ENCODE measurements around the gene SLC9A5. TPM values are rescaled to one million over a fixed set of nuclear protein-coding genes. Genes with fewer than 3 reads are reported as not detected.

The SLC9A5 gene
- polyA plus RNA-seq, 1 donor (not counting 4 experiments of a cell fraction or from before 2014, with no cell fraction given) = 0.51 TPM

- H3K9ac ChIP-seq (ENCODE audit: control insufficient read depth, extremely low read depth, insufficient read depth, low read length) = no peak overlapping the region
- no peak for DNase-seq (ENCODE audit: low read depth, low spot score)
- dilution Hi-C loops (cut with MboI; ENCODE audit: extremely low pct_ligation_motif_present, low sequenced_read_pairs) = no loop called here
Observed at GRCh38 chr16:67283039-67283825, 34.5 kb downstream of the SLC9A5 start.

GRCh38 chr16:67283826-67284555, 35.2 kb downstream of the SLC9A5 start:
- no peaks in the 10 kb centered on the region for H3K36me3 ChIP-seq (ENCODE audit: control insufficient read depth in 2 of 2, extremely low read depth in 1 of 2, insufficient read depth in 2 of 2, low read length in 2 of 2)
- H3K9ac ChIP-seq (ENCODE audit: control insufficient read depth, extremely low read depth, insufficient read depth, low read length) = no peak overlapping the region
- no peak for TF ChIP-seq EZH2 (IDR thresholded peaks at IDR 0.05; ENCODE audit: low read length)
- TF ChIP-seq, protein P1, sequence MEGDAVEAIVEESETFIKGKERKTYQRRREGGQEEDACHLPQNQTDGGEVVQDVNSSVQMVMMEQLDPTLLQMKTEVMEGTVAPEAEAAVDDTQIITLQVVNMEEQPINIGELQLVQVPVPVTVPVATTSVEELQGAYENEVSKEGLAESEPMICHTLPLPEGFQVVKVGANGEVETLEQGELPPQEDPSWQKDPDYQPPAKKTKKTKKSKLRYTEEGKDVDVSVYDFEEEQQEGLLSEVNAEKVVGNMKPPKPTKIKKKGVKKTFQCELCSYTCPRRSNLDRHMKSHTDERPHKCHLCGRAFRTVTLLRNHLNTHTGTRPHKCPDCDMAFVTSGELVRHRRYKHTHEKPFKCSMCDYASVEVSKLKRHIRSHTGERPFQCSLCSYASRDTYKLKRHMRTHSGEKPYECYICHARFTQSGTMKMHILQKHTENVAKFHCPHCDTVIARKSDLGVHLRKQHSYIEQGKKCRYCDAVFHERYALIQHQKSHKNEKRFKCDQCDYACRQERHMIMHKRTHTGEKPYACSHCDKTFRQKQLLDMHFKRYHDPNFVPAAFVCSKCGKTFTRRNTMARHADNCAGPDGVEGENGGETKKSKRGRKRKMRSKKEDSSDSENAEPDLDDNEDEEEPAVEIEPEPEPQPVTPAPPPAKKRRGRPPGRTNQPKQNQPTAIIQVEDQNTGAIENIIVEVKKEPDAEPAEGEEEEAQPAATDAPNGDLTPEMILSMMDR (optimal IDR thresholded peaks at IDR 0.05 in 1 of 3, IDR thresholded peaks at IDR 0.05 in 1 of 3, conservative IDR thresholded peaks at IDR 0.05 in 1 of 3; ENCODE audit: extremely low read depth in 1 of 3, insufficient read depth in 2 of 3, low read length in 3 of 3) = no peak
- H3K4me1 ChIP-seq (ENCODE audit: control insufficient read depth, extremely low read depth, insufficient read depth, low read length) = no peaks in the 10 kb centered on the region
- DNase-seq (ENCODE audit: low read depth, low spot score) (no peak), FAIRE-seq (no peak)
- no peaks in the 10 kb centered on the region for H4K20me1 ChIP-seq (ENCODE audit: control insufficient read depth, extremely low read depth, insufficient read depth, low read length)
- H3K27ac ChIP-seq (ENCODE audit: control insufficient read depth, insufficient read depth, low read length) = no peak overlapping the region
- no peak overlapping the region for H2AFZ ChIP-seq (ENCODE audit: control insufficient read depth, low read length)
- no peaks in the 10 kb centered on the region for H3K9me1 ChIP-seq (ENCODE audit: control insufficient read depth, extremely low read depth, insufficient read depth, low read length)
- H3K4me2 ChIP-seq (ENCODE audit: control insufficient read depth, extremely low read depth, insufficient read depth, low read depth, low read length) = no peak overlapping the region
- dilution Hi-C loops (cut with MboI; ENCODE audit: extremely low pct_ligation_motif_present, low sequenced_read_pairs) = no loop called here
- no peaks in the 10 kb centered on the region for H3K79me2 ChIP-seq (ENCODE audit: control insufficient read depth, insufficient read depth, low read length)
- H3K4me3 ChIP-seq (ENCODE audit: control insufficient read depth in 2 of 3, extremely low read depth in 1 of 3, insufficient read depth in 2 of 3, low read depth in 1 of 3, low read length in 3 of 3) = no peak overlapping the region
- no peaks in the 10 kb centered on the region for H3K9me3 ChIP-seq (ENCODE audit: control insufficient read depth, low read depth, low read length)
- peaks cover 47% of the 10 kb centered on the region for H3K27me3 ChIP-seq (ENCODE audit: control insufficient read depth, extremely low read depth, insufficient read depth, low read length)

More at GRCh38 chr16:67283039-67283825, 34.5 kb downstream of the SLC9A5 start:
- Histone ChIP-seq H3K4me1 (ENCODE audit: control insufficient read depth, extremely low read depth, insufficient read depth, low read length) (peaks cover 6% of the 10 kb centered on the region), H4K20me1 (ENCODE audit: control insufficient read depth, extremely low read depth, insufficient read depth, low read length) (no peaks in the 10 kb centered on the region), H2AFZ (ENCODE audit: control insufficient read depth, low read length) (no peak overlapping the region), H3K27me3 (ENCODE audit: control insufficient read depth, extremely low read depth, insufficient read depth, low read length) (peaks cover 50% of the 10 kb centered on the region), H3K9me3 (ENCODE audit: control insufficient read depth, low read depth, low read length) (no peaks in the 10 kb centered on the region), H3K4me2 (ENCODE audit: control insufficient read depth, extremely low read depth, insufficient read depth, low read depth, low read length) (no peak overlapping the region), H3K9me1 (ENCODE audit: control insufficient read depth, extremely low read depth, insufficient read depth, low read length) (no peaks in the 10 kb centered on the region), H3K36me3 (ENCODE audit: control insufficient read depth in 2 of 2, extremely low read depth in 1 of 2, insufficient read depth in 2 of 2, low read length in 2 of 2) (no peaks in the 10 kb centered on the region), H3K4me3 (ENCODE audit: control insufficient read depth in 2 of 3, extremely low read depth in 1 of 3, insufficient read depth in 2 of 3, low read depth in 1 of 3, low read length in 3 of 3) (no peak overlapping the region), H3K27ac (ENCODE audit: control insufficient read depth, insufficient read depth, low read length) (no peak overlapping the region), H3K79me2 (ENCODE audit: control insufficient read depth, insufficient read depth, low read length) (no peaks in the 10 kb centered on the region)
- TF ChIP-seq, protein P1 (optimal IDR thresholded peaks at IDR 0.05 in 1 of 3, IDR thresholded peaks at IDR 0.05 in 1 of 3, conservative IDR thresholded peaks at IDR 0.05 in 1 of 3; ENCODE audit: extremely low read depth in 1 of 3, insufficient read depth in 2 of 3, low read length in 3 of 3) = no peak
- TF ChIP-seq EZH2 (IDR thresholded peaks at IDR 0.05; ENCODE audit: low read length) = no peak
- no peak for FAIRE-seq
